NCI-H510A (cell line): ENCODE data around the gene CABP2.
A peak's percentile ranks its signal among the peaks of the same experiment; 100 is the strongest.
"Not testable (repeated sequence)": the region's sequence is repeated elsewhere in the genome, so short reads cannot be mapped to it uniquely, and the experiment has no call there.

Experiments used
- DNase-seq: peaks from one replicate; lab custom pipeline; 2025; lab: John Stamatoyannopoulos, UW

CABP2 gene

GRCh38 chr11:67538823-67539505 lies 15.7 kb upstream of the CABP2 start:
- no peak for DNase-seq

- no peak for DNase-seq
Observed at GRCh38 chr11:67538306-67538705, 15.1 kb upstream of the CABP2 start.

GRCh38 chr11:67535561-67535960 lies 12.3 kb upstream of the CABP2 start:
- no peak for DNase-seq

GRCh38 chr11:67534070-67534679 lies 10.9 kb upstream of the CABP2 start:
- no peak for DNase-seq

DNA sequence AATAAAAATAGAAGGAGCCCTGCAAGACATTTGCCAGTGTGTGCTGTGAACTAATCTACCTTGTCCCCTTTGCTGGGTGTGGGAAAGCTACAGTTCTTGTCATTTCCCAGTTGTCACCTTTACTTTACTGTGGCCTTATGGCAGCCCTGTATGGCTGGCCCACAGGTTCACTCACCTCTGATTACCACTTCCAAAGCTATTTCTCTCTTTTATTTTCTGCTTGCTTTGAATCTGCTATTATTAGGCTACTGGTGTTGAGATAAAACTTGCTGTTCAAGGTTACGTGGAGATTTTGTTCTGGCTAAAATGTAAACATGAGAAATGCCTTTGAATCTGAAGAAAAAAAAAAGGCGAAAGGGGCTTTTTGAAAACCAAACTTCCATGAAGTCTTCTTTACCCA lies 9.6 kb upstream of the CABP2 start:
- DNase-seq, result no peak

DNA sequence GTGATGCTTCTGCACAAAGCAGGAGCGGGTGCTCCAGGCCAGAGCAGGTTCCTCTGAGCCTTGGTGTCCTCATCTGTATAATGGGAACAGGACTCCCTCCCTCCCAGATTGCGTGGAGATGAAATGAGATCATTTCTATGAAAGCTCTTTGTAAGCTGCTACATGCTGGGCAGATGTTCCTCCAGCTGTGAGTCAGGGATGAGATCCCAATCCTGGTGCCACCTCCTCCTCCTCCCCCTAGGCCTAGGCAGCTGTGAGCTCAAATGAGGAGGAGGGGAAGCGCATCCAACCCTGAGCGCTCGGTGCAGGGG lies 7.0 kb upstream of the CABP2 start:
- no peak for DNase-seq

- no peak for DNase-seq
Observed at GRCh38 chr11:67528376-67528775, 5.1 kb upstream of the CABP2 start.

GRCh38 chr11:67525275-67525976 lies 2.2 kb upstream of the CABP2 start:
- no peak for DNase-seq

DNA sequence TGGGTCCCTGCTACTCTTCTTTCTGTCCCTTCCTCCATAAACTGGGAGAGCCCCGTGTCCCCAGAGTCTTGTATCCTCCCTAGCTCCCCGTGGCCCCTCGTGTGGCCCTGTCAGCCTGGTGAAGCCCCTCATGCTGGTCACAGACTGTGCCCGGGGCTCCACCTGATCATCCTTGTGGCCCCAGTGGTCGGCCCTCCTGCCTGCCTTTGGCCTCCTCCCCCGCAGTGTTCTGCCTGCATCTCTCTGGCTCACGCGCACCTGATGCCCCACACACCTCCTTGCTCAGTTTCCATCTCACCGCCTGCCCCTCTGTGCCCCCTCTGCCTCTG lies 1.2 kb upstream of the CABP2 start:
- DNase-seq, result no peak

GRCh38 chr11:67523556-67524479 lies 572 bp upstream of the CABP2 start:
- DNase-seq, result no peak

- DNase-seq, result no peak
Observed at GRCh38 chr11:67522338-67522737, 908 bp downstream of the CABP2 start.

DNA sequence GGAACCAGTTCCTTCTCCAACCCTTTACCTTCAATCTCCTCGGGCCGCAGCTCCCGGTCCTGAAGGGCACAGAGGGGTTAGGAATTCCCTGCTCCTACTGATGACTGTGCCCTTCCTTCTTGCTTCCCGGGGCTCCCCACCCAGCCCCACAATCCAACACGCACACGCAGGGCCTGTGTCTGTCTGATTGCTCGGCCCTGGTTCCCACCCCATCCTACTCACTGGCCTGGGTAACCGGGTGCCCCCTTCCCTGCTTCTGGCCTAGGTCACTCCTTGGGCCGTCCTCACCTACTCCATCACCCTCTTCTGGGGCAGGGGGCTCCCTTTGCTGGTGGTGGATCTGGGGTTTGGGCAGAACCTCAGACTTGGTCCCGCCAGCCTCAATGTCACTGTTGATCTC lies 1.3 kb downstream of the CABP2 start:
- DNase-seq, result no peak

DNA sequence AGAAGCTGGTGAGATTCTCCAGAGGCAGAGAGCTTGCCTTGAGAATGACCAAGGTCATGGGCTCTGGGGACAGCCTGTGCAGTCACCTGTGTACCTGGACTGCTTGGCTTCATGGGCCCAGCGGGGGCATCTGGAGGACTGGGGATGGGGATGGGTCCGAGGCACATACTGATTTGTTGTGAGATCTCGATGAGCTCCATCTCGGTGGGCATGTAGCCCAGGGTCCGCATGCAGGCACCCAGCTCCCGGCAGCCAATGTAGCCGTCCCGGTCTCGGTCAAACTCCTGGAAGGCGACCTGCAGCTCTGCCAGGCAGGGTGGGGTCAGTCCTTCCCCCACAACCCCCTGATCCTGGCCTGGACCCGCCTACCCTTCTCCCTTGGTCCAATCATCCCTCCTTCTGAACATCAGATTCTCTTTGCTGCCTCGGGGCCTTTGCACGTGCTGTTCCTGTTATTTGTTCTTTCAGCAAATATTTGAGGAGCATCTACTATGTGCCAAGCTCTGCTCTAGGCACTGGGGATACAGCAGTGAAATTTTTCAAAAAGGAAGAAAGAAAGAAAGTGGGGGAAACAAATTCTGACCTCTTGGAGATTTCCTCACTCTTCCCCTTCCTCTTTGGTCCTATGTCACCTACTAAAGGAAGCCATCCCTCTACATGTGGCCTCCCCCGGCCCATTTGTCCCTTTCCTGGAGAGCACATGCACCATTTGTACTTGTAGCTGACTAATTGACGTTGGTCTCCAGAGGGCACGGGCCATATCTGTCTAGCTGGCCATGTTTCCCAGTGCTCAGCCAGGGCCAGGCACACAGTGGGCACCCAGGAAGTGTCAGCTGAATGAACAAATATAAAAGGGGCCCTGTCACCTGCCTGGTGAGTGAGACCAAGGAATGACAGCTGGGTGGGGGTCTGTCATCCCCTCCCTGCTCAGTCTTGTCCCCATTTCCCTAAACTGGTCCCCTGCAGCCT lies 2.1 kb downstream of the CABP2 start:
- no peak for DNase-seq

GRCh38 chr11:67519726-67520125 lies 3.5 kb downstream of the CABP2 start:
- no peak for DNase-seq

DNA sequence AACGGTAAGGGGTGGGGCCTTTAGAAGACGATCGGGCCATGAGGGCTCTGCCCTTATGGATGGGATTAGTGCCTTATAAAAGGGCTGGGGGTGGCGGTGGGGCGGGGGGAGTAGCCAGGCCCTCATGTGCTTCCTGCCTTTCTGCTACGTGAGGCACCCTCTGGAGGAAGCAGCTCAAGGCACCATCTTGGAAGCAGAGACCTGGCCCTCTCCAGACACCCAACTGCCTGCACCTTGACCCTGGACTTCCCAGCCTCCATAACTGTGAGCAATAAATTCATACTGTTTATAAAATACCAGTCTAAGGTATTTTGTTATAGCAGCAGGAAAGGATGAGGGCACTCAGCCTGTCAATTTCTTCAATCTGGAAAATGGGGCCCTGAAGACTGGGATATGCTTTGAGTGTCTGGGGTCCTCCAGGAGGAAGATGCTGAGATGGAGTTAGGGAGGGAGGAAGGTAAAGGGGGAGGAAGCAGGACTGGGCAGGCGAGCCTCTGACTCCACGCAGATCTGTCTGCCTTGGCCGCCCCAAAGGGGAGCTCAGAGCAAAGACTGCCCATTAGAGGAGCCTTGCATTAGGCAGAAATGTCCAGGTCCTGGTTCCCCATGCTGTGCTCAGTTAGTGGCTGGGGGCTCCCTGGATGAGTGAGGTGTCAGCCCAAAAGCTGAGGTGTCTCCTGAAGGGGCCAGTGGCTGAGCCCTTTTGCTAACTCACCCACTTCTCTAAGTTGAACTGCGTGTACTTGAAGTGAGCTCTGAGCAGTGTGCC lies 5.3 kb downstream of the CABP2 start:
- no peak for DNase-seq

GRCh38 chr11:67516806-67517205 lies 6.4 kb downstream of the CABP2 start:
- no peak for DNase-seq

GRCh38 chr11:67514116-67514515 lies 9.1 kb downstream of the CABP2 start:
- DNase-seq, result no peak

DNA sequence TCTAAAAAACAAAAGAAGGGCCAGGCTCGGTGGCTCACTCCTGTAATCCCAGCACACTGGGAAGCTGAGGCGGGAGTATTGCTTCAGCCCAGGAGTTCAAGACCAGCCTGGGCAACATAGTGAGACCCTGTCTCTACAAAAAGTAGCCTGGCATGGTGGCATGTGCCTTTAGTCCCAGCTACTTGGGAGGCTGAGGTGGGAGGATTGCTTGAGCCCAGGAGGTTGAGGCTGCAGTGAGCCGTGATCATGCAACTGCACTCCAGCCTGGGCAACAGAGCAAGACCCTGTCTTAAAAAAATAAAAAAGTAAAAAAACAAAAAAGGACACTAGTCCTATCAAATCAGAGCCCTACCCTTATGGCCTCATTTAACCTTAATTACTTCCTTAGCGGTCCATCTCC lies 11.7 kb downstream of the CABP2 start:
- DNase-seq, result not testable (repeated sequence)

DNA sequence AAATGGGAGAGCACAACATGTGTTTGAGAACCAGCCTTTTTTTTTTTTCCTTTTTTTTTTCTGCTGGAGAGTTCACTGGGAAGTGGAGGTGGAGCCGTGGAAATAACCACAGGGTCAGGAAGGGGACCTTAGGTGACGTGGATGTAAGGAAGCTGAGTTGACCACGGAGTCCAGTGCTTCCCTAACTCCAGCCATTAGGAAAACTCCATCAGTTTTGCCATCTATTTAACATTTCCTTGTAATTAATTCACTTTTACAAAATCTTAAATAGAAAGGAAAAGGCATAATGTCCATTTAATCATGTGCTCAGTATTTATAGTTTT lies 13.3 kb downstream of the CABP2 start:
- DNase-seq, result no peak

GRCh38 chr11:67508486-67509121 lies 14.6 kb downstream of the CABP2 start:
- DNase-seq, result peak; percentile 96
